Measurements from ENCODE around the gene RFX2.
A peak's percentile ranks its signal among the peaks of the same experiment; 100 is the strongest.

Gene RFX2

DNA sequence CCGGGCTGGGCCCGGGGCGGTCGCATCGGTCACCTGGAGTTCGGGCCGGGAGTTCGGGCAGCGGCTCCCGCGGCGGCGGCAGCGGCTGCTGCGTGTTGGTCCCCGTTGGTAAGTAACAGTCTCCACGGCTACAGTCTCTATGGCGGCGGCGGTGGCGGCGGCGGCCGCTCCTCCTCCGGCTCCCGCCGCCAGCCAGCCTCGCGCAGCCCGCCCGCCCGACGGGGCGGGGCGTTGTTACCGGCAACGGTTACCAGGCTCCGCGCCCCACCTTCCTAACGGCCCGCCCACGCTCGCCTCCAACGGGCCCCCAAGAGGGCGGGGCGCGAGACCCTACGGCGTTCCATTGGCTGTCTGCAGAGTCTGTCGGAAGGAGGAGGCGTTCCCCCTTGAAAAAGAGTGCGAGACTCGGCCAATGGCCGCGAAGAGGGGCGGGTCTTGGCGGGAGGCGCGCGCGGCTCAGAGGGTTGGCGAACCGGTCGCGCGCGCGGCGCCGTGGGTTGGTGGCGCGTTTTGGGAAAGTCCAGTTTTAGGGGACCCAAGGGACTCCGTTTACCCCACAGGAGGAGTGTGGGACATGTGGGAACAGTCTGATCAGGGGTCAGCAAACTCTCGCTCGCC is at the start of gene RFX2:
TSS of gene RFX2 (minus strand) at position 141 of the 618 bp plus-strand sequence. CDS start 63,004 bp downstream, outside the sequence.
- peak within 1 kb of the TSS; percentile 63 for H3K4me3 ChIP-seq (ENCODE audit: low read depth, low read length)
- DNase-seq (ENCODE audit: low read depth) = peak; percentile 94

DNA sequence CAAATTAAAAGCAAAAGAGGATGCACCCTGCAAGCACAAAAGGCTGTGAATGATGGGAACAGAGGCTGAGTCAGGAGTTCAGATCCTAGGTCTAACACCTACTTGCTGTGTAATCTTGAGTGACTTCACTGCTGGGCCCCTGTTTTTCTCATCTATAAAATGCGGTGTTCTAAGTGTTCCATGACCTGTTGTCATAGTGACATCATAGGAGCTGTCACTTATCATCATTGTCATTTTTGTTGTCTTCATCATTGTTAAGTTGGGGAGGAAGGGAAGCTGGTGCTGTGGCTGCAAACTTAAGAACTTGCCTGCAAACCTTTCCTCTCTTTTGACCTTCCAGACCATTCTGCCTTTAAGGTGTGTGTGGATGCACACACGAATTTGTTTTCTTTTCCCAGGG is 45.7 kb upstream of the RFX2 start:
- DNase-seq (ENCODE audit: low read depth) = no peak
- H3K4me3 ChIP-seq (ENCODE audit: low read depth, low read length) = no peak overlapping the region

DNA sequence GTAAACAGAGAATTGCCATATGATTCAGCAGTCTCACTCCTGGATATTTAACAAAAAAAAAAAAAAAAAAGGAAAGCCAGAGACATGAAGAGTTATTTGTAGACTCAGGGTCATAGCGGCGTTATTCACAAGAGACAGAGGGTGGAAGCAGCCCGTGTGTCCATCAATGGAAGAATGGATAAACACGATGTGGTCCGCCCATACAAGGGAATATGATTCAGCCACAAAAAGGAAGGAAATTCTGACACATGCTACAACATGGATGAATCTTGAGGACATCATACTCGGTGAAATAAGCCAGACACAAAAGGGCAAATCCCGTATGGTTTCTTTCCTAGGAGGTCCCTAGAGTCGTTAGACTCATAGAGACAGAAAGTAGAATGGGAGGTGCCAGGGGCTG is 40.0 kb upstream of the RFX2 start:
- DNase-seq (ENCODE audit: low read depth) = no peak
- no peak overlapping the region for H3K4me3 ChIP-seq (ENCODE audit: low read depth, low read length)

DNA sequence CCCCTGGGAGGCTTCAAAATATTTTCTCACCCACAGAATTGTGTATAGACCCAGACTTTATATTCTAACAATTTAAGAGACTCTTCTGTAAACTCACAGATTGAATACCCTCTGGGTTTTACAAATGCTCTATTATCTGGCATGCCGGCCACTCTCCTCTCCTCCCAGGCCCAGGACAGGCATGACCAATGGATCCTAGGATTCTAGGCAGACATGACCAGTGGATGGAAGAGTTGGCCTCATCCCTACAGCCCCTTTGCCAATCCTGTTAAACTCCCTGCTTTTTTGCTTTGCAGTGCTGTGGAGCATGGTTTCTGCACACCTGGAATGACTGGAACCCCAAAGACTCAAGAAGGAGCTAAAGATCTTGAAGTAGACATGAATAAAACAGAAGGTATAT is 30.9 kb upstream of the RFX2 start:
- no peak for DNase-seq (ENCODE audit: low read depth)
- no peak overlapping the region for H3K4me3 ChIP-seq (ENCODE audit: low read depth, low read length)

DNA sequence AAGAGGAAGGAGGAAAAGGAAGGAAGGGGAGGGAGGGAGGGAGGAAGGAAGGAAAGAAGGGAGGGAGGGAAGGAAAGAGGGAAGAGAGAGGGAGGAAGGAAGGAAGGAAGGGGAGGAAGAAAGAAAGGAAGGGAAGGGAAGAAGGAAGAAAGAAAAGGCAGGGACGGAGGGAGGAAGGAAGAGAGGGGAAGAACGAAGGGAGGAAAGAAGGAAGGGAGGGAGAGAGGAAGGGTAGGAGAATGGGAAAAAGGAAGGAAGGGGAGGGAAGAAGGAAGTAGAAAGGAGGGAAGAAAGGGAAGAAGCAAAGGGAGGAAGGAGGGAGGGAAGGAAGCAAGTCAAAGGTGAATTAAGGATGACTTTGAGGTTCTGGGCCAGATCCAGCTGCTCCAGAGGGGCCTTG is 28.2 kb upstream of the RFX2 start:
- no peak overlapping the region for H3K4me3 ChIP-seq (ENCODE audit: low read depth, low read length)
- no peak for DNase-seq (ENCODE audit: low read depth)

DNA sequence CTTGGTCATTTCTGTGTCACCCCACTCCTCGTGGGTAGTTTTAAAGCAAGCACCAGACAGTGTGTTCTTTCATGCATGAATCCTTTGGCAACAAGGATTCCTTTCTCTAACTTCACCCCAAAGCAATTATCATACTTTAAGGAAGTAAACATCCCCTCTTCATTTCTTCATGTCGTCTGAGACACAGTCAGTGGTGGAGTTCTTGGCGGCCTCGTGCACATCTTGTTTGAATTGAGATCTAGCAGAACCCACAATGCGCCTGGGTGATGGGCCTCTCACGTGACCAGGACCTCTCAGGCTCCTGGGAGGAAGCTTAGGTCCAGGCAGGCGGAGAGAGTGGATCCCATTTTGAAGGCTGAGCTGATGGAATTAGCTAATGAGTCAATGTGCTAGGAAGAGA is 27.8 kb upstream of the RFX2 start:
- H3K4me3 ChIP-seq (ENCODE audit: low read depth, low read length) = no peak overlapping the region
- no peak for DNase-seq (ENCODE audit: low read depth)

DNA sequence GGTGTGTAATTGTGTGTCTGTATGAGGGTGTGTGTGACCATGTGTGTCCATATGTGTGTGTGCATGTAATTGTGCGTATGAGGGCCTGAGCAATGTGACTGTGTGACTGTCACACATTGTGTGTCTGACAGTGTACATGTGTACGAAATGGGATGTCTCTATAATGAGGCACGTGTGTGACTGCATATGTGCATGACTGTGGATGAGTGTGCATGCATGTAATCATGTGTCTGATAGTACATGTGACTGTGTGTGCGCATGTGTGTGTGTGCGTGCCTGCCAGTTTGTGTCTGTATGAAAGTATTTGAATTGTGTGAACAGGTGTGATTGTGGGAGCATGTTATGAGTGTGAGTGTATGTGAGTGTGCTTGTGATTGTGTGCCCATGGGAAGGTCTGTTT is 22.9 kb upstream of the RFX2 start:
- no peak overlapping the region for H3K4me3 ChIP-seq (ENCODE audit: low read depth, low read length)
- DNase-seq (ENCODE audit: low read depth) = no peak

DNA sequence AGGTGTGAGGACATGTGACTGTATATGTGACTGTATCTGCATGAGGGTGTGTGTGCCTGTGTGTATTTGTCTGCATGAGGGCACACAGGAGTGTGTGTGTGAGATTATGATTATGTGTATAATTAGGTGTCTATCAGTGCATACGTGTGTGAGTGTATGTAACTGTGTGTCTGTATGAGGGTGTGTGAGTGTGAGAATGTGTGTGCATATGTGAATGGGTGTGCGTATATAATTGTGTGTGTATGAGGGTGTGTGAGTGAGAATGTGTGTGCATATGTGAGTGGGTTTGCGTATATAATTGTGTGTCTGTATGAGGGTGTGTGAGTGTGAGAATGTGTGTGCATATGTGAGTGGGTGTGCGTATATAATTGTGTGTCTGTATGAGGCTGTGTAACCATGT is 22.2 kb upstream of the RFX2 start:
- no peak overlapping the region for H3K4me3 ChIP-seq (ENCODE audit: low read depth, low read length)
- DNase-seq (ENCODE audit: low read depth) = no peak

DNA sequence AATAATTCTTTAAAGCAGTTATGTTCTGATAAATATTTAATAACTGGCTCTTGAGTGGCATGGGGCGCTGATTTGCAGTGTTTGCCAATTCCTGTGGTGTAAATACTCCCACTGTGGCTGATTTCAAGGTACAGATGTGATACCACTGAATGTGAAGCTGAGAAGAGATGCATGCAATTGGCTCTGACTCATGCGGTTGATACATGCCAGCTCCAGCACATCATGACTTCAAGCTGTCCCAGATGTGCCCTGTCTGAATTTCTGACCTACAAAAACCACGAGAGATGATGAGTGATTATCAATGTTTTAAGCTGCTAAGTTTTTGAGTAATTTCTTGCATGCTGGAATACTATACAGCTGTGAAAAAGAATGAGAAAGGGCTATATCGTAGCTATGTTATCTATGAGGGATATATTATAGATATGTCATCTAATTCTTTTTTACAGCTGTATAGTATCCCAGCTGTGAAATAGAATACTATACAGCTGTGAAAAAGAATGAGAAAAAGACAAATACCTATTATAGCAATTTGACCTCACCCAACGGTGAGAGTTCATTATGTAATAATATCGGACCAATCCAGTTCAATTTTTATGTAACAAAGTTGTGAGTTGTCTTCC is 17.5 kb upstream of the RFX2 start:
- H3K4me3 ChIP-seq (ENCODE audit: low read depth, low read length) = no peak overlapping the region
- no peak for DNase-seq (ENCODE audit: low read depth)

DNA sequence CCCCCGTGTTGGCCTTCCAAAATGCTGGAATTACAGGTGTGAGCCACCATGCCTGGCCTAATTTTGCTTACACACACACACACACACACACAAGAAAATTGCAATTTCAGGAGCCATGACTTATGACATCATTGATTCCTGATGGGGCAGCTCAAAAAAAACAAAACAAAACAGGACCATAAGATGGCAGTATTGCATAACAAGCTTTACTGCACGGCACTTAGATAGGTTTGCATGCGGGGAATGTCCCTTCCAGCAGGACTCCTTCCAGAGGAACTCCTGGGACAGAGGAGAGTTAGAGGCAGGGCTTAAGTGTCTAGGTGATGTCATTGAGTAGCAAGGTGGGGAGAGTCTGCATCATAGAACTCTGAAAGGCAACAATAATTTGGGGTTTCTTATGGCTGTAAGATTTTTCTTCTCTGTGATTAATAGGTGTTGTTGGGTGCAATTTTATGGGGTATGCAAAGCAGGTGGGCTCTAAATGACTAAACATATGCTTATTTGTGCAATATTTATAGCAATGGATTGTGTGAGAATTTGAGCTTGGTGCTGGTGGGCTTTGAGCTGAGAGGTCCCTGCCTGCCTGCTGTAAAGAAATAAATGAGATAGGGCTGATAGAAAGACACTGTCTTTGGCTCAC is 16.2 kb upstream of the RFX2 start:
- DNase-seq (ENCODE audit: low read depth) = peak; percentile 32

DNA sequence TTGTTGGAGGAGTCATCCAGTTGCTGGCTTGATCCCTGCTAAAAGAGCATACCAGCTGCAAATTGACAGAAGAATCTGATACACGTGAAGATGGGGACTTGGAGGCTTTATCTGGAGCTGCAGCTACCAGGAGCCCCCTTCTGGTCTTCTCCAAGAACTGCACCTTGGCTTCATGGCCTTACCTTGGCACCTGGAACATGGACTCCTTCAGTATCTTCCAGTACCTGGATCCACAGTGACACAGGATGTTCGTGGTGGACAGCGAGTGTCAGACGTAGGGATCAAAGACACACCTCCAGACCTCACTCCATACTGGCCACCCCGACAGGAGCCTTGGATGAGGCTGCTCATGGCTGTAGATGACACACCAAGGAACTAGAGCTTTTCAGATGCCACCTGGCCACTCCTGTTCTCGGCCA is 15.3 kb upstream of the RFX2 start:
- peak; percentile 36 for DNase-seq (ENCODE audit: low read depth)
- H3K4me3 ChIP-seq (ENCODE audit: low read depth, low read length) = no peak overlapping the region

More for the DNA sequence above, 16.2 kb upstream of the RFX2 start:
- no peak overlapping the region for H3K4me3 ChIP-seq (ENCODE audit: low read depth, low read length)

DNA sequence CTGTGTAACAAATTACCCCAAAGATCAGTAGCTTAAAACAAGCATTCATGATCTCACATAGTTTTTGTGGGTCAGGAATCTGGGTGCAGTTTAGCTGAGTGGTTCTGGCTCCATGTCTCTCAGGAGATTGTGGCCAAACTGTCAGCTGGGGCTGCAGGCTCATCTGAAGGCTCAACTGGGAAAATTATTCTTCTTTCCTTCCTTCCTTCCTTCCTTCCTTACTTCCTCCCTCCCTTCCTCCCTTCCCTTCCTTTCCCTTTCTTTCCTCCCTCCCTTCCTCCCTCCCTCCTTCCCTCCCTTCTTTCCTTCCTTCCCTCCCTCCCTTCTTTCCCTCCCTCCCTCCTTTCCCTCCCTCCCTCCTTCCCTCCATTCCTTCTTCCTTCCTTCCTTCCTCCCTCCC is 8.7 kb upstream of the RFX2 start:
- no peak for DNase-seq (ENCODE audit: low read depth)
- no peak overlapping the region for H3K4me3 ChIP-seq (ENCODE audit: low read depth, low read length)

DNA sequence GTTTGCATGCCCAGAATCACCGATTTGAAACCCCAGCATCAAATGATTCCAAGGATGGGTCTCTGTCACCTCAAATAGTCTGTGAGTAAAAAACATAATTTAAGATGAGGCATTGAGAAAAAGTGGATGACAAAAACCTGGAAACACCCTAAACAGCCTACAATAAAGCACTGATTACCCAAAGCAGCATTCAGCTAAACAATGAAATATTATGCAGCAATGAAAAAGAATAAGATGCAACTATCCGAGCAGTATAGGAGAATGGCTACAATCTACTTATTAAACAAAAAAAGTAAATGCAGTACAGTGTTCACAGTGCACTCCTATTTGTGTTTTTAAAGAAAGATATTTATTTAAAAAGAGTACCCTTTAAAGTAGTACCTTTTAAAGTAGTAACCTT is 7.7 kb upstream of the RFX2 start:
- no peak overlapping the region for H3K4me3 ChIP-seq (ENCODE audit: low read depth, low read length)
- no peak for DNase-seq (ENCODE audit: low read depth)

DNA sequence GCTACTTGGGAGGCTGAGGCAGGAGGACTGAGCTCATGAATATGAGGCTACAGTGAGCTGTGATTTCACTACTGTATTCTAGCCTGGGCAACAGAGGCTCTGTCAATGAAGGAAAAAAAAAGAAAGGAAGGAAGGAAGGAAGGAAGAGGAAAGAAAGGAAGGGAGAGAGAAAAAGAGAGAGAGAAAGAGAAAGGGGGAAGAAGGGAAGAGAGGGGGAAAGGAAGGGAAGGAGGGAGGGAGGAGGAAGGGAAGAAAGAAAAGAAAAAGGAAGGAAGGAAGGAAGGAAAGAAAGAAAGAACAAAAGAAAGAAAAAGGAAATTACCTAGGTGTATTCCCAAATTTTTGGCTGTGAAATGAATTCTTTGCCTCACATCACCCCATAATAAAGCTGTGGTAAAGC is 7.2 kb upstream of the RFX2 start:
- DNase-seq (ENCODE audit: low read depth) = no peak

DNA sequence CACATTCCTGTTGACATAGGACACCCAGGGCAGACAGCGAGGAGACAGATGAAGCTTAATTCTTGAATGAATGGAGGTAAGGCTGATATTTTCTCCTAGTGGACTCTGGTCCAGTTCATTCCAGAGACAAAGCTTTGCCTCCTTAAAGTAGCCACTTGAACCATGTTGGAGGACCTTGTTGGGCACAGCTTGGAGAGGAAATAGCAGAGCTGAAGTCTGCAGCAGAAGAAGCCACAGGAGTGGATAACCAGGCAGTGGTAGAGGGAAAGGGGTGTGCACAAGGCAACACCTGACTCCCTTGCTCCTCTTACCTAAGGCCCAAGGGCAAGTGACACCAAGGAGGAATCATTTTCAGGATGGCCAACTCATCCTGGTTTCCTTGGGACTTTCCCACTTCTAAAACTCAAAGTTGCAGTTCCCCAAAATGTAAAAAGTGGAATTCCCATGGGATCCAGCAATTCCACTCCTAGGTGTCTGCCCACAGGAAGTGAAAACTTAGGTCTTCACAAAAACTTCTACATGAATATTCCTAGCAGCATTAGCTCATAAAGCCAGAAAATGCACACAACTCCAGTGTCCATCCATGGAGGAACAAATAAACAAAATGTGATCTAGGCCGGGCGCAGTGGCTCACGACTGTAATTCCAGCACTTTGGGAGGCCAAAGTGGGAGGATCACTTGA is 6.6 kb upstream of the RFX2 start:
- H3K4me3 ChIP-seq (ENCODE audit: low read depth, low read length) = no peak overlapping the region
- DNase-seq (ENCODE audit: low read depth) = no peak

More for the DNA sequence above, 7.2 kb upstream of the RFX2 start:
- H3K4me3 ChIP-seq (ENCODE audit: low read depth, low read length) = no peak overlapping the region

DNA sequence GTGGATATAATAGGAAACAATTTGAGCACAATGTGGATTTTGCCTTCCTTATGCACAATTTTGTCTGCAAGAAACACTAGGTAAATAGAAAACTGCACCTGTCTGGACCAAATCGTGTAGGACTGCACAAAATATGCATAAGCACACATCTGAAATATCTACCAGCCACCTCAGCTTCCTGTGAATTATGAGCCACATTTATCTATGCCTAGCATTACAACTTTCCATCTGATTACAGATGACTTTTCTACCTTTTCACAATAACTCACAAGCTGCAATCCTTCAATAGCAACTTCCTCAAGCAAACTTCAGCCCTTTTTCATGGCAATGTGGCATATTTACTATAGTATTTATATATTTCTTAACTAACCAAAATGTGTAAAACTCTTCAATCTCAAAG is 5.7 kb upstream of the RFX2 start:
- no peak for DNase-seq (ENCODE audit: low read depth)
- no peak overlapping the region for H3K4me3 ChIP-seq (ENCODE audit: low read depth, low read length)

DNA sequence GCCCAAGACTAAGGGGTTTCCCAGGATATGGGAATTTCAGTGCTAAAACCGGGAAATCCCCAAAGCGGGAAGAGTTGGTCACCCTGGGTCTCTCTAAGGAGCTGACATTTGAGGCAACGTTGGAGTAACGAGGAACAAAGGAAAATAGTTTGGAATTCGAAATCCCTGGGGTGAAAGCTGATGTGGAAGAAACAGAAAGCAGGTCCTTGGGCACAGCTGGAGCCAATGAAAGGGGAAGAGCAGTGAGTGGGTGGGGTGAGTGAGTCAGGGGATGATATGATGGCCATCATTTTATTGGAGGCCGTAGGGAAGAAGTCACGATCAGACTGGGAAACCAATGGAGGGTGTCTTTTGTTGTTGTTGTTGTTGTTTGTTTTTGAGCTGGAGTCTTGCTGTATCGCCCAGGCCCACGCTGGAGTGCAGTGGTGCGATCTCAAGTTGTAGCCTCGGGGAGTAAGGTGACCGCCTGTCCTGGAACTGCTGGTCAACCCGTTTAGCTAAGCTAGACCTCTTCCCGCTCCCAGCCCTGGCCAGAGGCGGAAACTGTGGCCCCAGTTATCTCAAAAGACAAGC is 3.4 kb upstream of the RFX2 start:
- no peak overlapping the region for H3K4me3 ChIP-seq (ENCODE audit: low read depth, low read length)
- no peak for DNase-seq (ENCODE audit: low read depth)

DNA sequence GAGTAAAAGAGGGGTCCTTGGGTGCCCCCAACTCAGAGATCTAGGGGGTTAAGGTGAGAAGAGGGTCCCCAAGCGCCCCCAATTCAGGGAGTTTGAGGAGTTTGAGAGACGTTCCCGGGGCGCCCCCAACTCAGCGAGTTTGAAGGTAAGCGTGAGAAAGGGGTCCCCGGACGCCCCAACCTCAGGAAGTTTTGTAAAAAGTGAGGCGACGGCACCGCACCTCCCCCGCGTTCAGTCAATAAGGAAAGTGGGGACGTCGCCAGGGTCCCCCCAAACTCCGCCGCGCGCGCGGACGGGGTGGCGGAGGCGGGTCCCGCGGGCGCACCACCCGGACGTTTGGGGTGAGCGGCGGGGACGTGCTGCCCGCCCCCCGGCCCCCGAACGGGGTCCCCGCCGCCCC is 353 bp downstream of the RFX2 start:
- no peak for DNase-seq (ENCODE audit: low read depth)
- peak overlapping the region; percentile 63 for H3K4me3 ChIP-seq (ENCODE audit: low read depth, low read length)

DNA sequence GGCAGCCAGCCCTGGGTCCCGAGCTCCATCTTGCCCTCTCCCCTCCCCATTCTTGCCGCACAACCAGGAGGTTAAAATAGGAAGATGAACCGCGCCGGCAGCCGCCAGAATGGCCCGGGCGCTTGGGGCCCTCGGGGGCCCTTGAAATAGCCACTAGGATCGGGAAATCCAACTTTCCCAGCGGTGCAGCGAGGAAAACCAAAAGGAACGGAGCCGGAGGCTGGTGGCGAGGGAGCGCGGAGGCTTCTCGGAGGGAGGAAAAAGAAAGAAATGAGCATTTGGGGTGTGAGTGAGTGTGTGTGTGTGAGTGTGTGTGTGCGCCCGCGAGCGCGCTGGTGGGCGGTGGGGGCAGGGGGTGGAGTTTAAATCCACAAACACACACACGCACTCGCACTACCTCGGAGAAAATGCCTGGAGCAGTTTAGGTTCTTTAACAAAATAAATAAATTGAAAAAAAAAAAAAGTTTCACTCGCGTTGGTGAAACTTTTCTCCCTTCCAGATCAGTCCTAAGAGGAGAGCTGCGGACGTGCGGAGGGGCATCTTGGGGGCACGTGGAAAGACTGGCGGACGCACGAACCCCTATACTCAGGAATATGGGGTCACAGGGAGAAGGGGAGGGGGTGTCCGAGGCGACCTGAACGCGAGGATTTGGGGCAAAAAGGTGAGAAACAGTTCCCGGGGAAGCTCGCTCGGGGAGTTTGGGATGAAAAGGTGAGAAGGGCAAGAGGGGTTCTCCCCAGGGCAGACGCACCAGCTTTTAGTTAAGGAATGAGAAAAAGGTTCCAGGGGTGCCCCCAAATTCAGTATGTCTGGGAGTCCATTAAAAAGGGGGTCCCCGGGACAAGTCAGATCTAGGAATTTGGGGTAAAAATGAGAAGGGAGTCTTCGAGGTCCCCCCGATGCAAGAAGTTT is 1.3 kb downstream of the RFX2 start:
- DNase-seq (ENCODE audit: low read depth) = no peak
- H3K4me3 ChIP-seq (ENCODE audit: low read depth, low read length) = peak overlapping the region; percentile 63

All from skeletal muscle cell (primary cell).